Mesodermal cell (in vitro differentiated cells): ENCODE data around the gene OSBPL3.

Experiments used
- H3K27ac ChIP-seq: 2 replicates; pipeline ENCODE4 v1.7.0; 2013; ENCODE audit warnings: mild to moderate bottlenecking, low read depth, low read length, moderate library complexity; ENCODE audit not compliant: severe bottlenecking
- H3K36me3 ChIP-seq: 2 replicates; pipeline ENCODE4 v1.7.1; 2013; ENCODE audit warnings: mild to moderate bottlenecking, low read length, moderate library complexity; ENCODE audit not compliant: control insufficient read depth, insufficient read depth
- H3K4me1 ChIP-seq: one replicate; pipeline ENCODE4 v1.7.1; 2013; ENCODE audit warnings: mild to moderate bottlenecking, low read length; ENCODE audit not compliant: insufficient read depth, control insufficient read depth, poor library complexity, severe bottlenecking
- H3K4me3 ChIP-seq: 2 replicates; pipeline ENCODE4 v1.7.0; 2013; ENCODE audit warnings: low read length, control low read depth, mild to moderate bottlenecking; ENCODE audit not compliant: insufficient read depth, poor library complexity, severe bottlenecking; ENCODE audit errors: extremely low read depth
- H3K9me3 ChIP-seq: 2 replicates; pipeline ENCODE4 v1.7.1; 2013; ENCODE audit warnings: mild to moderate bottlenecking, low read length, moderate library complexity; ENCODE audit not compliant: control insufficient read depth
- WGBS, 2 experiments: methylation state at CpG; one replicate each; pipeline ENCODE4 v1.1.5; 2013; ENCODE audit warnings: missing lambda C conversion rate in 2 of 2; ENCODE audit not compliant: insufficient coverage in 2 of 2; 5-methylcytosine and 5-hydroxymethylcytosine counted together

OSBPL3 gene

GRCh38 chr7:24779283-24779655 lies 200.7 kb downstream of the OSBPL3 start:
- no peaks in the 10 kb centered on the region for H3K4me1 ChIP-seq
- H3K27ac ChIP-seq = no peak overlapping the region
- H3K4me3 ChIP-seq = no peak overlapping the region
- 96 to 100% methylated on average over 2 of the region's 2 CpGs for WGBS, 2 experiments
- peaks cover 6% of the 10 kb centered on the region for H3K9me3 ChIP-seq
- H3K36me3 ChIP-seq = peaks cover 6% of the 10 kb centered on the region

GRCh38 chr7:24778543-24779282 lies 201.3 kb downstream of the OSBPL3 start:
- peaks cover 5% of the 10 kb centered on the region for H3K9me3 ChIP-seq
- peaks cover 5% of the 10 kb centered on the region for H3K36me3 ChIP-seq
- H3K4me3 ChIP-seq = no peak overlapping the region
- 88 to 97% methylated on average over 7 to 8 of the region's 9 CpGs for WGBS, 2 experiments
- no peak overlapping the region for H3K27ac ChIP-seq
- no peaks in the 10 kb centered on the region for H3K4me1 ChIP-seq

DNA sequence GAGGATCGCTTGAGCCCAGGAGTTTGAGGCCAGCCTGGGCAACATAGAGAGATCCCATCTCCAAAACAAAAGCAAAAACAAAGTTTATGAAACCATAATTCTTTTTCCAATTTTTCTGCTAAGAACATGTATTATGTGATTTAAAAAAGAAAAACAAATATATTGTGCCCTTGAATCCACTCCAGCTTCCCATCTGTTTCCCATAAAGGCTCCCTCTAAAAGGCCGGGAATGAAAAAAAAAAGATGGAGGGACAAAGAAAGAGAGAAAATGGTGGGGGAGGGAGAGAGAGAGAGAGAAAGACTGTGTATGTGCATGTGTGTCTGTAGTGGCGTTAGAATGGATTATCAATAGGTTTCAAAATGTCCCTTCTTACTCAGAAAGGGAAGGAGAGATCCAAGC lies 202.2 kb downstream of the OSBPL3 start:
- Histone ChIP-seq H3K4me3 (no peak overlapping the region), H3K9me3 (no peaks in the 10 kb centered on the region), H3K36me3 (no peaks in the 10 kb centered on the region), H3K4me1 (no peaks in the 10 kb centered on the region), H3K27ac (no peak overlapping the region)
- WGBS, 2 experiments = 83% methylated on average over 1 of the region's 3 CpGs; no CpG with 5 or more reads in 1 of the 2 experiments

DNA sequence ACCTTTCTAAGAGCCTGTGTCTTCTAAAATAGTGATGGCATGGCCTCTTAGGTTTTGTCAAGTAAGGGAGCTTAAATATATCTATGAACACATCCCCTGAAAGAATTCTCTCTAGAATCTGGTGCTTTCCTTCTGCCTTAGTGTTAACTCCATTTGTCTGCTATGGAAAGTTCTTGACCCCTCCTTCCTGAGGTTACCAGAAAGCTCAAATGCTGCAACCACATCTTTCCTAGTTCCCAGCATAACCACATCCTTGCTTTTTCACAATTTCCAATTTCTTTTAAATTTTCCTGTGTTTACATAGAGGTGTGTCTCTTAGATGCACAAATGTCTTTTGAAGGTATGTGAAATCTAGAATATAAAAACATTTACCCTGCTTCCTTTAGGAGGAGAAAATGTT lies 206.3 kb downstream of the OSBPL3 start:
- H3K36me3 ChIP-seq = no peaks in the 10 kb centered on the region
- H3K4me3 ChIP-seq = no peak overlapping the region
- no peaks in the 10 kb centered on the region for H3K9me3 ChIP-seq
- H3K27ac ChIP-seq = no peak overlapping the region
- no peaks in the 10 kb centered on the region for H3K4me1 ChIP-seq

DNA sequence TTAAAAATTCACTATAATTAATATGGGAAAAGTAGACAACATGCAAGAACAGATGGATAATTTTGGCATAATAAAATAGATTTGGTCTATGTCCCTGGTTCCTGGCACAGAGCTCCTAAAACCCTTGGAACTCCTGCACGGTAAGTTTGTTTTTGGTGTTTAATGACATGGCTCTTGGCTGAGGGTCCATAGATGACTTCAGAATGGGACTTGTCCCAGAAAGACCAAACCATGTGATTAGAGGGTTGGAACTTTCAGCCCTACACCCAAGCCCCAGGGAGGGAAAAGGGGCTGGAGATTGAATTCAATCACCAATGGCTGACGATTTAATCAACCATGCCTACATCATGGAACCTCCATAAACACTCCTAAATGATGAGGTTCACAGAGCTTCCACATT lies 210.1 kb downstream of the OSBPL3 start:
- WGBS, 2 experiments = 80 to 100% methylated on average over 1 of the region's 2 CpGs

GRCh38 chr7:24769014-24769830 lies 210.8 kb downstream of the OSBPL3 start:
- Histone ChIP-seq H3K4me1 (no peaks in the 10 kb centered on the region), H3K36me3 (no peaks in the 10 kb centered on the region), H3K27ac (no peak overlapping the region), H3K4me3 (no peak overlapping the region), H3K9me3 (no peaks in the 10 kb centered on the region)
- 78 to 88% methylated on average over 8 of the region's 9 CpGs for WGBS, 2 experiments

More for the DNA sequence above, 210.1 kb downstream of the OSBPL3 start:
- no peaks in the 10 kb centered on the region for H3K4me1 ChIP-seq
- H3K27ac ChIP-seq = no peak overlapping the region
- no peaks in the 10 kb centered on the region for H3K9me3 ChIP-seq
- H3K4me3 ChIP-seq = no peak overlapping the region
- no peaks in the 10 kb centered on the region for H3K36me3 ChIP-seq

- H3K4me3 ChIP-seq = no peak overlapping the region
- no peaks in the 10 kb centered on the region for H3K9me3 ChIP-seq
- H3K4me1 ChIP-seq = no peaks in the 10 kb centered on the region
- H3K36me3 ChIP-seq = no peaks in the 10 kb centered on the region
- H3K27ac ChIP-seq = no peak overlapping the region
- 76 to 82% methylated on average over 5 to 7 of the region's 9 CpGs for WGBS, 2 experiments
Measured at GRCh38 chr7:24767878-24768569, 212.0 kb downstream of the OSBPL3 start.

- Histone ChIP-seq H3K4me1 (no peaks in the 10 kb centered on the region), H3K36me3 (no peaks in the 10 kb centered on the region), H3K4me3 (no peak overlapping the region), H3K9me3 (no peaks in the 10 kb centered on the region), H3K27ac (no peak overlapping the region)
- WGBS, 2 experiments = 61 to 81% methylated on average over 3 to 4 of the region's 8 CpGs
Measured at GRCh38 chr7:24764972-24765744, 214.8 kb downstream of the OSBPL3 start.

DNA sequence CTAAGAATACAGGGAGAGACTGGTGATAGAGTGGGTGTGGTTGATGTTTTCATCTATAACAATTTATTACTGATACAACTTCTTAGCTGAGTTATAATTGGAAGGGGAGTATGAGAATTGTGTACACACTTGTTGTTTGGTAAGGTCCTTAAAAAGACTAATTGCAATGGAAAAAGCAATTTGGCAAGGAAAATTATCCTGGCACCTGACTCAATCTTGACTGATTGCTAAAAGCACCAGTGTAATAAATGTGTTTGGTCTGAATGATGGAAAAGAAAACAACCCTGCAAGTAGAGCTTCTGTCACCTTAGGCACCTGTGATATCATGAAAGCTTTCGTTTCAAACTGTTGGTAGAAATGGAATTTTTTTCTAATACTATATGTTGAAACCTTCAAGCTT lies 216.0 kb downstream of the OSBPL3 start:
- Histone ChIP-seq H3K36me3 (no peaks in the 10 kb centered on the region), H3K27ac (no peak overlapping the region), H3K4me3 (no peak overlapping the region), H3K4me1 (no peaks in the 10 kb centered on the region), H3K9me3 (no peaks in the 10 kb centered on the region)
- no CpG with 5 or more reads among the region's 1 CpG for WGBS, 2 experiments

DNA sequence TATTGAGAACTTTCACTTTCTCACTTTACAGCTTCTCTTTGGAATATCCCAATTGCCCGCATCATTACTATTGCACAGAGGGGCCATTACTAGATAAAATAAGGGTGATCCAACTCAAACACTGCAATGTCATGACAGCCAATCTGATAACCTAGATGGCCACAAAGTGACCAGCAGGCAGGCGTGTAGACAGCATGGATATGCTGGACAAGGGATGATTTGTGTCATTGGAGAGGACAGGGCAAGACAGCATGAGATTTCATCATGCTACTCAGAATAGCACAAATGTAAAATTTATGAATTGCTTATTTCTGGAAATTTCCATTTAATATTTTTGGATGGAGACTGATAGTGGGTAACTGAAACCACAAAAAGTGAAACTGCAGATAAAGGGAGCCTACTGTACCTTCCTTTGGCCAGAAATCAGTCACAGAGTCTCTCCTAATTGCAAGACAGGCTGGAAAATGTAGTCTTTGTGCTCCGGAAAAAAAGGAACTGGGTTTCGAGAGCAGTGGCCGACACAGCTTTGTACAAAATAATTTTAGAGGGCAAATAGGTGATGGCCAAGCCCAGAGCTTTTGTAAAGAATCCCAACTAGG lies 216.6 kb downstream of the OSBPL3 start:
- Histone ChIP-seq H3K9me3 (no peaks in the 10 kb centered on the region), H3K27ac (no peak overlapping the region), H3K4me3 (no peak overlapping the region), H3K36me3 (no peaks in the 10 kb centered on the region), H3K4me1 (no peaks in the 10 kb centered on the region)
- 95 to 100% methylated on average over 1 to 4 of the region's 5 CpGs for WGBS, 2 experiments
